SK-N-SH treated with all-trans-retinoic acid at 6 μM for 48 hours (cell line): ENCODE results near the gene OTOG.

Source experiments
- ARNTL ChIP-seq: fragments of 450-650 bp; formaldehyde crosslinking; IDR thresholded peaks from 2 replicates; pipeline ENCODE4 v1.5.0; 2020; ENCODE audit warnings: low read depth, mild to moderate bottlenecking, moderate library complexity, borderline replicate concordance
- BACH2 ChIP-seq: fragments of 250-450 bp; sonication (Bioruptor Pico); IDR thresholded peaks from 2 replicates; pipeline ENCODE4 v1.9.0; 2021; ENCODE audit warnings: mild to moderate bottlenecking, borderline replicate concordance
- PPARA ChIP-seq: fragments of 250-450 bp; sonication (Bioruptor Pico); IDR thresholded peaks from 2 replicates; pipeline ENCODE4 v1.5.0; 2020; ENCODE audit warnings: mild to moderate bottlenecking, borderline replicate concordance
- ZFP30 ChIP-seq: fragments of 450-650 bp; formaldehyde crosslinking; IDR thresholded peaks from 2 replicates; pipeline ENCODE4 v1.5.0; 2022; ENCODE audit warnings: mild to moderate bottlenecking, moderate library complexity
- ZNF565 ChIP-seq: fragments of 450-650 bp; formaldehyde crosslinking; conservative IDR thresholded peaks from 2 replicates; pipeline ENCODE4 v1.5.0; 2020; ENCODE audit warnings: low read depth, mild to moderate bottlenecking, moderate library complexity
- TF ChIP-seq, protein P1 (sequence below): fragments of 250-450 bp; sonication (Bioruptor Pico); IDR thresholded peaks from 2 replicates; pipeline ENCODE4 v1.8.0; 2020; ENCODE audit warnings: mild to moderate bottlenecking, moderate library complexity, borderline replicate concordance
- TF ChIP-seq, protein P2 (sequence below): fragments of 250-450 bp; sonication (Bioruptor Pico); IDR thresholded peaks from 2 replicates; pipeline ENCODE4 v1.5.0; 2020; ENCODE audit warnings: mild to moderate bottlenecking, moderate library complexity
- TF ChIP-seq, protein P3 (sequence below): fragments of 250-450 bp; sonication (Bioruptor Pico); IDR thresholded peaks from 2 replicates; pipeline ENCODE4 v1.5.1; 2020; ENCODE audit warnings: low read depth, mild to moderate bottlenecking, moderate library complexity

DNA sequence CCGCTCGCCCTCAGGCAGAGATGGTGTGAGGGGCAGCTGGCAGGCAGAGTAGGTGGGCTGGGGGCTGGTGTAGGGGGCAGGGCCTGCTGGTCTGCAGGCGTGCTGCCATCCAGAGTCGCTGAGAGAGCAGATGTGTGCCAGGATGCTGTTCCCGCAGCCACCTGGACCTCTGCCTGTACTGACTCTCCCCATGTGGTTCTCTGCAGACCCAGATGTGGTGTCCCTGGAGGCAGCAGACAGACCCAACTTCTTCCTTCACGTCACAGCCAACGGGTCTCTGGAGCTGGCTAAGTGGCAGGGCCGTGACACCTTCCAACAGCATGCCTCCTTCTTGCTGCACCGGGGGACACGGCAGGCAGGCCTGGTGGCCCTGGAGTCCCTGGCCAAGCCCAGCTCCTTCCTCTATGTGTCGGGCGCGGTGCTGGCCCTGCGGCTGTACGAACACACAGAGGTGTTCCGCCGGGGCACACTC is 58.6 kb downstream of the OTOG start:
- TF ChIP-seq, protein P1, sequence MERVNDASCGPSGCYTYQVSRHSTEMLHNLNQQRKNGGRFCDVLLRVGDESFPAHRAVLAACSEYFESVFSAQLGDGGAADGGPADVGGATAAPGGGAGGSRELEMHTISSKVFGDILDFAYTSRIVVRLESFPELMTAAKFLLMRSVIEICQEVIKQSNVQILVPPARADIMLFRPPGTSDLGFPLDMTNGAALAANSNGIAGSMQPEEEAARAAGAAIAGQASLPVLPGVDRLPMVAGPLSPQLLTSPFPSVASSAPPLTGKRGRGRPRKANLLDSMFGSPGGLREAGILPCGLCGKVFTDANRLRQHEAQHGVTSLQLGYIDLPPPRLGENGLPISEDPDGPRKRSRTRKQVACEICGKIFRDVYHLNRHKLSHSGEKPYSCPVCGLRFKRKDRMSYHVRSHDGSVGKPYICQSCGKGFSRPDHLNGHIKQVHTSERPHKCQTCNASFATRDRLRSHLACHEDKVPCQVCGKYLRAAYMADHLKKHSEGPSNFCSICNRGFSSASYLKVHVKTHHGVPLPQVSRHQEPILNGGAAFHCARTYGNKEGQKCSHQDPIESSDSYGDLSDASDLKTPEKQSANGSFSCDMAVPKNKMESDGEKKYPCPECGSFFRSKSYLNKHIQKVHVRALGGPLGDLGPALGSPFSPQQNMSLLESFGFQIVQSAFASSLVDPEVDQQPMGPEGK (CRISPR knock-in tag): no peak
- TF ChIP-seq BACH2 (no peak), ARNTL (CRISPR knock-in tag) (no peak), PPARA (CRISPR knock-in tag) (no peak), ZFP30 (CRISPR knock-in tag) (no peak), ZNF565 (CRISPR knock-in tag) (no peak)
- TF ChIP-seq, protein P2, sequence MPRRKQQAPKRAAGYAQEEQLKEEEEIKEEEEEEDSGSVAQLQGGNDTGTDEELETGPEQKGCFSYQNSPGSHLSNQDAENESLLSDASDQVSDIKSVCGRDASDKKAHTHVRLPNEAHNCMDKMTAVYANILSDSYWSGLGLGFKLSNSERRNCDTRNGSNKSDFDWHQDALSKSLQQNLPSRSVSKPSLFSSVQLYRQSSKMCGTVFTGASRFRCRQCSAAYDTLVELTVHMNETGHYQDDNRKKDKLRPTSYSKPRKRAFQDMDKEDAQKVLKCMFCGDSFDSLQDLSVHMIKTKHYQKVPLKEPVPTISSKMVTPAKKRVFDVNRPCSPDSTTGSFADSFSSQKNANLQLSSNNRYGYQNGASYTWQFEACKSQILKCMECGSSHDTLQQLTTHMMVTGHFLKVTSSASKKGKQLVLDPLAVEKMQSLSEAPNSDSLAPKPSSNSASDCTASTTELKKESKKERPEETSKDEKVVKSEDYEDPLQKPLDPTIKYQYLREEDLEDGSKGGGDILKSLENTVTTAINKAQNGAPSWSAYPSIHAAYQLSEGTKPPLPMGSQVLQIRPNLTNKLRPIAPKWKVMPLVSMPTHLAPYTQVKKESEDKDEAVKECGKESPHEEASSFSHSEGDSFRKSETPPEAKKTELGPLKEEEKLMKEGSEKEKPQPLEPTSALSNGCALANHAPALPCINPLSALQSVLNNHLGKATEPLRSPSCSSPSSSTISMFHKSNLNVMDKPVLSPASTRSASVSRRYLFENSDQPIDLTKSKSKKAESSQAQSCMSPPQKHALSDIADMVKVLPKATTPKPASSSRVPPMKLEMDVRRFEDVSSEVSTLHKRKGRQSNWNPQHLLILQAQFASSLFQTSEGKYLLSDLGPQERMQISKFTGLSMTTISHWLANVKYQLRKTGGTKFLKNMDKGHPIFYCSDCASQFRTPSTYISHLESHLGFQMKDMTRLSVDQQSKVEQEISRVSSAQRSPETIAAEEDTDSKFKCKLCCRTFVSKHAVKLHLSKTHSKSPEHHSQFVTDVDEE (CRISPR knock-in tag): no peak
- TF ChIP-seq, protein P3, sequence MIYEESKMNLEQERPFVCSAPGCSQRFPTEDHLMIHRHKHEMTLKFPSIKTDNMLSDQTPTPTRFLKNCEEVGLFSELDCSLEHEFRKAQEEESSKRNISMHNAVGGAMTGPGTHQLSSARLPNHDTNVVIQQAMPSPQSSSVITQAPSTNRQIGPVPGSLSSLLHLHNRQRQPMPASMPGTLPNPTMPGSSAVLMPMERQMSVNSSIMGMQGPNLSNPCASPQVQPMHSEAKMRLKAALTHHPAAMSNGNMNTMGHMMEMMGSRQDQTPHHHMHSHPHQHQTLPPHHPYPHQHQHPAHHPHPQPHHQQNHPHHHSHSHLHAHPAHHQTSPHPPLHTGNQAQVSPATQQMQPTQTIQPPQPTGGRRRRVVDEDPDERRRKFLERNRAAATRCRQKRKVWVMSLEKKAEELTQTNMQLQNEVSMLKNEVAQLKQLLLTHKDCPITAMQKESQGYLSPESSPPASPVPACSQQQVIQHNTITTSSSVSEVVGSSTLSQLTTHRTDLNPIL (CRISPR knock-in tag): no peak
